Peyer's patch (tissue), 4 donors: ENCODE data around the gene TERT.

Experiments
- CTCF ChIP-seq, 6 experiments: fragments of 450-650 bp in 4 of 6; fragments of 200-600 bp in 2 of 6; sonication (generic) in 1 of 6; IDR thresholded peaks; one replicate each; pipeline ENCODE4 v1.5.1; 2017 to 2019; ENCODE audit warnings: antibody characterized with exemption in 6 of 6, mild to moderate bottlenecking in 3 of 6, moderate library complexity in 1 of 6
- POLR2A ChIP-seq, 2 donors: fragments of 450-650 bp; IDR thresholded peaks; one replicate each; pipeline ENCODE4 v1.5.1; 2017; ENCODE audit warnings: antibody characterized with exemption in 2 of 2, mild to moderate bottlenecking in 2 of 2, moderate library complexity in 2 of 2

DNA sequence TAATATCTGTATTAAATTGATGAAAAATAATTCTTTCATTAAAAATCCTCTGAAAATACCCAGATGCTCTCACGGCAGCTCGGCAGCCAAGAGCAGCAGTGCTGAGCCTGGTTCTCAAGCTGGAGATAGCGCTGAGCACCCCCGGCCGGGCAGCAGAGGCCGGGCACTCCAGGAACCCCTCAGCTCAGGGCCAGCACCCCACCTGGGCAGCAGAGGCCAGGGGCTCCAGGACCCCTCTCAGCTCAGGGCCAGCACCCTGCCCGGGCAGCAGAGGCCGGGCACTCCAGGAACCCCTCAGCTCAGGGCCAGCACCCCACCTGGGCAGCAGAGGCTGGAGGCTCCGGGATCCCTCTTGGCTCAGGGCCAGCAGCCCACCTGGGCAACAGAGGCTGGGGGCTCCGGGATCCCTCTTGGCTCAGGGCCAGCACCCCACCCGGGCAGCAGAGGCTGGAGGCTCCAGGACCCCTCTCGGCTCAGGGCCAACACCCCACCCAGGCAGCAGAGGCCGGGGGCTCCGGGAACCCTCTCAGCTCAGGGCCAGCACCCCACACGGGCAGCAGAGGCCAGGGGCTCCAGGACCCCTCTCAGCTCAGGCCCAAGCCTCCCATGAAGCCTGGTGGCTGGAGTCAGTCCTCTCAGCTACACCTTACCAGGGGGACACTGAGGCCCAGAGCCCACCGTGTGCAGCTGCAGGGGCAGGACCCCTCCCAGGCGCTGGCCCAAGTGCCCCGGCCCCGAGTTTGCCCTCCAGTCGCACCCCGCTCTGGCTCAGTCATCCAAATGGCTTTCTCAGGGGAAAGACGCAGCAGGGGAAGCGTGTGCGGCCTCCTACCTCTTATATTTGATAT is 28.3 kb upstream of the TERT start:
- TF ChIP-seq POLR2A (IDR thresholded peaks at IDR 0.05) (no peak), CTCF (IDR thresholded peaks at IDR 0.05) (no peak)
